GM23338 (cell line): Measurements from ENCODE around the gene IWS1. TPM values are rescaled to one million over a fixed set of nuclear protein-coding genes. Genes with fewer than 3 reads are reported as not detected.
A peak's percentile ranks its signal among the peaks of the same experiment; 100 is the strongest.

ENCODE experiments used
- ATAC-seq: fragments of 200-7000 bp; cut with Tn5 transposase; 3 replicates; pipeline ENCODE4 v1.9.1; 2020
- DNase-seq: peaks from one replicate; pipeline ENCODE4 v3.0.0-alpha.2; 2015; ENCODE audit warnings: low spot score
- H2AFZ ChIP-seq: fragments of 200-600 bp; sonication (generic); 2 replicates; pipeline ENCODE4 v1.8.0; 2016; ENCODE audit warnings: antibody characterized with exemption, mild to moderate bottlenecking, moderate library complexity
- H3F3A ChIP-seq: fragments of 200-600 bp; sonication (generic); replicated peaks from 2 replicates; pipeline ENCODE4 v1.8.0; 2017; ENCODE audit warnings: antibody characterized with exemption, mixed run types, low read depth
- H3K27ac ChIP-seq: fragments of 200-600 bp; sonication (generic); 2 replicates; pipeline ENCODE4 v1.6.1; 2016; ENCODE audit warnings: low read depth
- H3K27me3 ChIP-seq: fragments of 200-600 bp; sonication (generic); 2 replicates; pipeline ENCODE4 v1.8.0; 2016; ENCODE audit warnings: mild to moderate bottlenecking, mixed run types, moderate library complexity; ENCODE audit not compliant: insufficient read depth
- H3K36me3 ChIP-seq: fragments of 200-600 bp; sonication (generic); 2 replicates; pipeline ENCODE4 v1.8.0; 2016; ENCODE audit warnings: mild to moderate bottlenecking; ENCODE audit not compliant: insufficient read depth
- H3K4me1 ChIP-seq: fragments of 200-600 bp; sonication (generic); 2 replicates; pipeline ENCODE4 v1.8.0; 2016; ENCODE audit warnings: mild to moderate bottlenecking, moderate library complexity; ENCODE audit not compliant: insufficient read depth
- H3K4me2 ChIP-seq: fragments of 200-600 bp; sonication (generic); 2 replicates; pipeline ENCODE4 v1.7.1; 2017; ENCODE audit warnings: mixed run types
- H3K4me3 ChIP-seq: fragments of 200-600 bp; sonication (generic); 2 replicates; pipeline ENCODE4 v1.6.1; 2016; ENCODE audit warnings: mixed run types
- H3K79me2 ChIP-seq: fragments of 200-600 bp; sonication (generic); replicated peaks from 2 replicates; pipeline ENCODE4 v1.8.0; 2017; ENCODE audit warnings: mild to moderate bottlenecking; ENCODE audit not compliant: insufficient read depth
- H3K9me2 ChIP-seq: fragments of 200-600 bp; sonication (generic); 2 replicates; pipeline ENCODE4 v1.8.0; 2017; ENCODE audit not compliant: insufficient read depth
- H4K20me1 ChIP-seq: fragments of 200-600 bp; sonication (generic); replicated peaks from 2 replicates; pipeline ENCODE4 v1.8.0; 2017; ENCODE audit warnings: mild to moderate bottlenecking; ENCODE audit not compliant: insufficient read depth
- H3K27ac Mint-ChIP-seq: 2 replicates; pipeline ENCODE4 v1.8.0; 2020; ENCODE audit warnings: inconsistent platforms, mild to moderate bottlenecking, moderate library complexity, mixed read lengths
- H3K27me3 Mint-ChIP-seq: 3 replicates; pipeline ENCODE4 v1.8.0; 2022; ENCODE audit warnings: low read depth, mild to moderate bottlenecking, moderate library complexity, mixed read lengths, inconsistent platforms; ENCODE audit not compliant: insufficient read depth, poor library complexity
- H3K36me3 Mint-ChIP-seq: 3 replicates; pipeline ENCODE4 v1.8.0; 2021; ENCODE audit warnings: low read depth, mild to moderate bottlenecking, inconsistent platforms, moderate library complexity, mixed read lengths
- H3K4me1 Mint-ChIP-seq: 3 replicates; pipeline ENCODE4 v1.8.0; 2020; ENCODE audit warnings: mild to moderate bottlenecking, inconsistent platforms, mixed read lengths
- H3K4me3 Mint-ChIP-seq: 3 replicates; pipeline ENCODE4 v1.8.0; 2021; ENCODE audit warnings: moderate library complexity, mild to moderate bottlenecking, inconsistent platforms, mixed read lengths
- H3K9me3 Mint-ChIP-seq: 3 replicates; pipeline ENCODE4 v1.8.0; 2020; ENCODE audit warnings: moderate library complexity, mild to moderate bottlenecking, inconsistent platforms, mixed read lengths
- CREB1 ChIP-seq: fragments of 250-450 bp; sonication (Bioruptor Pico); IDR thresholded peaks from 2 replicates; pipeline ENCODE4 v1.5.0; 2020; ENCODE audit warnings: low read depth, mild to moderate bottlenecking, moderate library complexity
- EZH2 ChIP-seq: fragments of 200-600 bp; sonication (generic); IDR thresholded peaks from one replicate; pipeline ENCODE4 v1.8.0; 2017; ENCODE audit warnings: antibody characterized with exemption, mild to moderate bottlenecking, low read depth; ENCODE audit not compliant: unreplicated experiment
- EZH2phosphoT487 ChIP-seq: fragments of 200-600 bp; sonication (generic); IDR thresholded peaks from one replicate; pipeline ENCODE4 v1.8.1; 2018; ENCODE audit warnings: antibody characterized with exemption; ENCODE audit not compliant: unreplicated experiment
- JUNB ChIP-seq: IDR thresholded peaks from one replicate; pipeline ENCODE4 v1.6.1; 2016; ENCODE audit warnings: antibody characterized with exemption; ENCODE audit not compliant: unreplicated experiment
- NANOG ChIP-seq: IDR thresholded peaks from 2 replicates; pipeline ENCODE4 v1.6.1; 2016; ENCODE audit warnings: antibody characterized with exemption, borderline replicate concordance
- POLR2AphosphoS5 ChIP-seq: IDR thresholded peaks from 2 replicates; pipeline ENCODE4 v1.6.1; 2016; ENCODE audit warnings: antibody characterized with exemption, low read depth
- REST ChIP-seq: IDR thresholded peaks from one replicate; pipeline ENCODE4 v1.6.1; 2018; ENCODE audit warnings: antibody characterized with exemption; ENCODE audit not compliant: unreplicated experiment
- STAT1 ChIP-seq: IDR thresholded peaks from one replicate; pipeline ENCODE4 v1.6.1; 2016; ENCODE audit warnings: antibody characterized with exemption; ENCODE audit not compliant: unreplicated experiment
- ZNF114 ChIP-seq: fragments of 250-450 bp; sonication (Bioruptor Pico); IDR thresholded peaks from 2 replicates; pipeline ENCODE4 v1.5.0; 2020; ENCODE audit warnings: mild to moderate bottlenecking, moderate library complexity
- ZNF331 ChIP-seq: fragments of 250-450 bp; sonication (Bioruptor Pico); IDR thresholded peaks from 2 replicates; pipeline ENCODE4 v1.5.0; 2020; ENCODE audit warnings: low read depth, mild to moderate bottlenecking, moderate library complexity
- ZNF462 ChIP-seq: fragments of 250-450 bp; sonication (Bioruptor Pico); IDR thresholded peaks from 2 replicates; pipeline ENCODE4 v1.5.0; 2020; ENCODE audit warnings: mild to moderate bottlenecking, moderate library complexity
- polyA plus RNA-seq: library from polyadenylated mRNA; unstranded; fragments of >200 nt; fragmentation: Nextera tagmentation; extraction: Ambion mirVana; gene quantifications from 2 replicates; pipeline ENCODE4 v1.2.1, GENCODE V29; 2016
- total RNA-seq: library from RNA; depleted of rRNA; stranded (reverse); fragments of >200 nt; shearing (Covaris generic); gene quantifications from 2 replicates; pipeline ENCODE4 v1.2.3, GENCODE V29; 2014
- TF ChIP-seq, protein P1 (sequence below): IDR thresholded peaks from 2 replicates; pipeline ENCODE4 v1.6.1; 2016; ENCODE audit warnings: antibody characterized with exemption
- TF ChIP-seq, protein P2 (sequence below), 2 experiments: fragments of 200-600 bp in 1 of 2; sonication (generic) in 1 of 2; conservative IDR thresholded peaks; 2 replicates each; pipeline versions ENCODE4 v1.5.1 to v1.6.1; 2016 to 2017; ENCODE audit warnings: antibody characterized with exemption in 2 of 2, low read depth in 2 of 2, mild to moderate bottlenecking in 2 of 2, moderate library complexity in 1 of 2

The IWS1 gene
- total and polyA plus RNA-seq, 2 experiments from 2014 or later = 82.8 to 97.2 TPM

DNA sequence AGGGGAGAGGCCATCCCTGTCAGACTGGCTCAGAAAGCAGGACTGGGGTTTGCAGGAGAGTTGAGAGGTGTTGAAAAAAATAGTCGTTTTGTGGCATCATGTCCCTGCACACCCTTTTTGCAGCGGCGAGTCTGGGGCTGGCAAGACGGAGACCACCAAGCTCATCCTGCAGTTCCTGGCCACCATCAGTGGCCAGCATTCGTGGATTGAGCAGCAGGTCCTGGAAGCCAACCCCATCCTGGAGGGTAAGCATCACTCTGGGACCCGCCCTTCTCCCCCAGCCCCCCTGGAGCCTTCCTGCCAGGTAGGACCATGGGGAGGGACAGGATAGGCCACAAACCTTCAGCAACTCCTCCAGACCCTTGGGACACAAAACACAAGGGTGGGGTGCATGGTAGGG is 43.4 kb upstream of the IWS1 start:
- ATAC-seq = no peak
- Mint-ChIP-seq H3K27me3 (peaks cover 6% of the 10 kb centered on the region), H3K9me3 (no peaks in the 10 kb centered on the region), H3K36me3 (no peaks in the 10 kb centered on the region), H3K4me1 (peaks cover 10% of the 10 kb centered on the region), H3K4me3 (no peak overlapping the region), H3K27ac (no peak overlapping the region)
- Histone ChIP-seq H3K4me2 (no peak overlapping the region), H3K9me2 (no peaks in the 10 kb centered on the region), H3K27me3 (no peaks in the 10 kb centered on the region), H3K27ac (no peak overlapping the region), H3K79me2 (no peaks in the 10 kb centered on the region), H3K36me3 (no peaks in the 10 kb centered on the region), H2AFZ (peak overlapping the region; percentile 19; the same call in 1 of the 2 replicates), H3F3A (no peaks in the 10 kb centered on the region), H3K4me3 (no peak overlapping the region), H3K4me1 (no peaks in the 10 kb centered on the region; the same call in 1 of the 2 replicates), H4K20me1 (no peaks in the 10 kb centered on the region)
- no peak for TF ChIP-seq ZNF331
- TF ChIP-seq CREB1 (CRISPR knock-in tag) = no peak
- TF ChIP-seq EZH2 = no peak
- TF ChIP-seq EZH2phosphoT487 = no peak
- TF ChIP-seq, protein P1, sequence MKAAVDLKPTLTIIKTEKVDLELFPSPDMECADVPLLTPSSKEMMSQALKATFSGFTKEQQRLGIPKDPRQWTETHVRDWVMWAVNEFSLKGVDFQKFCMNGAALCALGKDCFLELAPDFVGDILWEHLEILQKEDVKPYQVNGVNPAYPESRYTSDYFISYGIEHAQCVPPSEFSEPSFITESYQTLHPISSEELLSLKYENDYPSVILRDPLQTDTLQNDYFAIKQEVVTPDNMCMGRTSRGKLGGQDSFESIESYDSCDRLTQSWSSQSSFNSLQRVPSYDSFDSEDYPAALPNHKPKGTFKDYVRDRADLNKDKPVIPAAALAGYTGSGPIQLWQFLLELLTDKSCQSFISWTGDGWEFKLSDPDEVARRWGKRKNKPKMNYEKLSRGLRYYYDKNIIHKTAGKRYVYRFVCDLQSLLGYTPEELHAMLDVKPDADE = no peak
- TF ChIP-seq ZNF114 = no peak
- no peak for TF ChIP-seq REST
- no peak for TF ChIP-seq JUNB
- no peak for TF ChIP-seq POLR2AphosphoS5
- TF ChIP-seq NANOG = no peak
- no peak for TF ChIP-seq STAT1
- TF ChIP-seq ZNF462 (CRISPR knock-in tag) = no peak
- TF ChIP-seq, protein P2, sequence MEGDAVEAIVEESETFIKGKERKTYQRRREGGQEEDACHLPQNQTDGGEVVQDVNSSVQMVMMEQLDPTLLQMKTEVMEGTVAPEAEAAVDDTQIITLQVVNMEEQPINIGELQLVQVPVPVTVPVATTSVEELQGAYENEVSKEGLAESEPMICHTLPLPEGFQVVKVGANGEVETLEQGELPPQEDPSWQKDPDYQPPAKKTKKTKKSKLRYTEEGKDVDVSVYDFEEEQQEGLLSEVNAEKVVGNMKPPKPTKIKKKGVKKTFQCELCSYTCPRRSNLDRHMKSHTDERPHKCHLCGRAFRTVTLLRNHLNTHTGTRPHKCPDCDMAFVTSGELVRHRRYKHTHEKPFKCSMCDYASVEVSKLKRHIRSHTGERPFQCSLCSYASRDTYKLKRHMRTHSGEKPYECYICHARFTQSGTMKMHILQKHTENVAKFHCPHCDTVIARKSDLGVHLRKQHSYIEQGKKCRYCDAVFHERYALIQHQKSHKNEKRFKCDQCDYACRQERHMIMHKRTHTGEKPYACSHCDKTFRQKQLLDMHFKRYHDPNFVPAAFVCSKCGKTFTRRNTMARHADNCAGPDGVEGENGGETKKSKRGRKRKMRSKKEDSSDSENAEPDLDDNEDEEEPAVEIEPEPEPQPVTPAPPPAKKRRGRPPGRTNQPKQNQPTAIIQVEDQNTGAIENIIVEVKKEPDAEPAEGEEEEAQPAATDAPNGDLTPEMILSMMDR (conservative IDR thresholded peaks at IDR 0.05; ENCODE audit: low read depth in 2 of 2) = no peak
- DNase-seq = no peak
